ENCODE results near the gene TRABD2B.

DNA sequence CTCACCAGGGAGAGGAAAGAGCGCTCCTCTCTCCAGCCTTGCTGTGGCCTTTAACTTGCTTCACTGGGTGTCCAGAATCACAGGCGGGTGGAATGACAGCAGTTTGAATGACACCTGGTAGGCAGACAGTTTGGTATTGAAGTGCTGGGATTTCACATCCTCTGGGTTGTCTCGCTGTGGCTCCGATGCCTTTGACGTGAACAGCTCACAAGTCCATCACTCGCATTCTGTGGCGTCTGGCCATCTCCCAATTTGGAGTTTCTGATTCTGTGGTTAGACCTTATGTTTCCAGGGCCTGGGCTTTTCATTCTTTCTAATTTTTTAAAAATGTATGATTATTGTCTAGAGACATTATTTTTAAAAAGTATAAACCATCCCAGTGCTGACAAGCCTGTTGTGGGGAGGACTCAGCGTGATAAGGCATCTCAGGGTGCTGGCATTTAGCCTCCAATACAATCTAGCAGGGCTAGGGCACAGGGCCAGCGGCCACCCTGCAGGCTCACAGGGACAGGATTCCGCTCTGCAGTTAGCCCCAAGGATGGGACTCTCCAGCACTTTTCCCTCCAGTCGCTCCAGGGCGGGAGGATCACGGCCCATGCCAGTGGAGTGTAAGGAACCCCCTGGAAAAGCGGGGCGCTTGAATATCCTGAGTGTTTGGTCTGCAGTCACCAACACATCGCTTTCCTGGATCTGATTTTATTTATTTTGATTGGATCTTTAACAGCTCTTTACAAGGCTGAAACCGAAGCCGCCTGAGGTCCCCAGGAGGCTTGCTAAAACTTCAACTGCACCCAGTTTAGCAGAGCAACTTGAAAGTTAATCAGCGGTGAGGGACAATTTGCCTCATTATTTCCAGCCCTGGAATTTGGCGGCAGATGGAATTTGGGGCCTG, 178.3 kb downstream of the TRABD2B start:
- TF ChIP-seq CTCF (IDR thresholded peaks at IDR 0.05 in 4 of 5, conservative IDR thresholded peaks at IDR 0.05 in 1 of 5) (no peak), POLR2A (IDR thresholded peaks at IDR 0.05) (no peak)
